H1 (cell line): ENCODE data around the gene PPP1R1B. TPM values are rescaled to one million over a fixed set of nuclear protein-coding genes. Genes with fewer than 3 reads are reported as not detected.
A peak's percentile ranks its signal among the peaks of the same experiment; 100 is the strongest.

ENCODE experiments used
- CTCF ChIA-PET: fragments of 300-600 bp; sonication (Branson Sonifier 250); formaldehyde crosslinking; loops from one replicate; lab custom pipeline; 2021; ENCODE audit not compliant: partially characterized antibody; lab: Charles Lee
- POLR2A ChIA-PET: fragments of 300-600 bp; sonication (Branson Sonifier 250); formaldehyde crosslinking; loops from one replicate; lab custom pipeline; 2021; ENCODE audit warnings: inconsistent platforms; ENCODE audit not compliant: partially characterized antibody; lab: Charles Lee
- DNase-seq, 2 experiments: peaks; one replicate each; pipeline versions ENCODE4 v3.0.0 to v3.0.0-alpha.2; 2010 to 2022; ENCODE audit warnings: low spot score in 2 of 2, low read depth in 1 of 2, mixed read lengths in 1 of 2
- FAIRE-seq: peaks from 2 replicates; lab custom pipeline; 2011; peaks lifted over from hg19 to GRCh38; lab: Jason Lieb, UNC
- H2AFZ ChIP-seq: 2 replicates; pipeline ENCODE4 v1.8.1; 2012; ENCODE audit warnings: low read length, inconsistent platforms
- H2AK5ac ChIP-seq: 2 replicates; pipeline ENCODE4 v1.6.1; 2013; ENCODE audit warnings: low read depth, low read length
- H2BK120ac ChIP-seq: replicated peaks from 2 replicates; pipeline ENCODE3; 2013; ENCODE audit warnings: low read depth, low read length, inconsistent platforms
- H2BK12ac ChIP-seq: 2 replicates; pipeline ENCODE4 v1.6.1; 2013; ENCODE audit warnings: low read depth, low read length
- H2BK15ac ChIP-seq: 2 replicates; pipeline ENCODE4 v1.6.1; 2013; ENCODE audit warnings: low read length
- H2BK20ac ChIP-seq: 2 replicates; pipeline ENCODE4 v1.6.1; 2013; ENCODE audit warnings: low read length
- H2BK5ac ChIP-seq: 2 replicates; pipeline ENCODE4 v1.6.1; 2013; ENCODE audit warnings: low read depth, low read length
- H3K14ac ChIP-seq: 2 replicates; pipeline ENCODE4 v1.6.1; 2013; ENCODE audit warnings: inconsistent platforms; ENCODE audit not compliant: insufficient read length
- H3K18ac ChIP-seq: 2 replicates; pipeline ENCODE4 v1.6.1; 2013; ENCODE audit warnings: low read length; ENCODE audit errors: extremely low read depth
- H3K23ac ChIP-seq: 2 replicates; pipeline ENCODE4 v1.6.1; 2013; ENCODE audit warnings: inconsistent platforms; ENCODE audit not compliant: insufficient read length
- H3K23me2 ChIP-seq: 2 replicates; pipeline ENCODE4 v1.6.1; 2013; ENCODE audit warnings: low read depth, low read length
- H3K27ac ChIP-seq: 2 replicates; pipeline ENCODE4 v1.6.1; 2011; ENCODE audit warnings: low read depth, low read length, inconsistent platforms
- H3K27me3 ChIP-seq, 4 experiments: replicated peaks in 1 of 4; 1 replicate in 1 of 4; 2 replicates in 3 of 4; pipeline versions ENCODE4 v1.6.1 to v1.8.1; 2011 to 2013; ENCODE audit warnings: low read length in 3 of 4, mild to moderate bottlenecking in 3 of 4, inconsistent platforms in 2 of 4, mixed read lengths in 2 of 4, moderate library complexity in 1 of 4; ENCODE audit not compliant: control insufficient read depth in 3 of 4, insufficient read depth in 3 of 4; ENCODE audit errors: extremely low read depth in 1 of 4
- H3K36me3 ChIP-seq, 4 experiments: 2 replicates each; pipeline versions ENCODE4 v1.6.1 to v1.8.1; 2011 to 2013; ENCODE audit warnings: mild to moderate bottlenecking in 4 of 4, low read length in 3 of 4, moderate library complexity in 2 of 4, control low read depth in 1 of 4, inconsistent platforms in 1 of 4; ENCODE audit not compliant: insufficient read depth in 4 of 4, control insufficient read depth in 2 of 4
- H3K4ac ChIP-seq: replicated peaks from 2 replicates; pipeline ENCODE3; 2013; ENCODE audit warnings: low read length, low read depth, mixed read lengths, inconsistent platforms; ENCODE audit not compliant: insufficient read length
- H3K4me1 ChIP-seq, 4 experiments: replicated peaks in 1 of 4; 1 replicate in 1 of 4; 2 replicates in 3 of 4; pipeline versions ENCODE4 v1.6.1 to v1.8.1; 2011 to 2013; ENCODE audit warnings: low read length in 3 of 4, inconsistent platforms in 2 of 4, mixed read lengths in 1 of 4; ENCODE audit not compliant: insufficient read depth in 4 of 4, control insufficient read depth in 3 of 4
- H3K4me2 ChIP-seq, 2 experiments: 2 replicates each; pipeline versions ENCODE4 v1.6.1 to v1.8.1; 2011 to 2013; ENCODE audit warnings: low read depth in 2 of 2, low read length in 2 of 2, control low read depth in 1 of 2, inconsistent platforms in 1 of 2, mild to moderate bottlenecking in 1 of 2; ENCODE audit not compliant: insufficient read depth in 1 of 2
- H3K4me3 ChIP-seq, 4 experiments: fragments of 200-600, 300-600 bp in 1 of 4; sonication (generic), shearing (Covaris generic), sonication (Bioruptor Twin) in 1 of 4; 2 replicates each; pipeline versions ENCODE4 v1.5.1 to v1.8.1; 2011 to 2016; ENCODE audit warnings: low read length in 4 of 4, low read depth in 3 of 4, control low read depth in 2 of 4, inconsistent platforms in 2 of 4, mild to moderate bottlenecking in 2 of 4, mixed read lengths in 1 of 4, moderate library complexity in 1 of 4; ENCODE audit not compliant: insufficient read depth in 2 of 4; ENCODE audit errors: extremely low read depth in 1 of 4
- H3K56ac ChIP-seq: replicated peaks from 2 replicates; pipeline ENCODE3; 2013; ENCODE audit warnings: low read depth, mild to moderate bottlenecking, mixed read lengths, low read length, inconsistent platforms; ENCODE audit not compliant: insufficient read length
- H3K79me1 ChIP-seq: 2 replicates; pipeline ENCODE4 v1.6.1; 2013; ENCODE audit warnings: low read depth, low read length, control low read depth
- H3K79me2 ChIP-seq, 2 experiments: 2 replicates each; pipeline versions ENCODE4 v1.6.1 to v1.8.1; 2012 to 2013; ENCODE audit warnings: low read length in 2 of 2, mild to moderate bottlenecking in 2 of 2, inconsistent platforms in 1 of 2; ENCODE audit not compliant: insufficient read depth in 2 of 2, control insufficient read depth in 1 of 2
- H3K9ac ChIP-seq, 4 experiments: replicated peaks in 1 of 4; 1 replicate in 1 of 4; 2 replicates in 3 of 4; pipeline versions ENCODE4 v1.6.1 to v1.8.1; 2011 to 2013; ENCODE audit warnings: low read depth in 3 of 4, low read length in 3 of 4, control low read depth in 2 of 4, mild to moderate bottlenecking in 2 of 4, moderate library complexity in 2 of 4, inconsistent platforms in 1 of 4; ENCODE audit errors: extremely low read depth in 1 of 4
- H3K9me3 ChIP-seq, 2 experiments: 2 replicates each; pipeline versions ENCODE4 v1.6.1 to v1.8.1; 2012 to 2013; ENCODE audit warnings: mild to moderate bottlenecking in 2 of 2, moderate library complexity in 2 of 2, control low read depth in 1 of 2, inconsistent platforms in 1 of 2, low read depth in 1 of 2, low read length in 1 of 2, mixed read lengths in 1 of 2; ENCODE audit not compliant: insufficient read depth in 2 of 2
- H4K20me1 ChIP-seq, 2 experiments: replicated peaks in 1 of 2; 2 replicates each; pipeline versions ENCODE3 to v1.8.1; 2011 to 2013; ENCODE audit warnings: inconsistent platforms in 2 of 2, low read length in 2 of 2, mild to moderate bottlenecking in 1 of 2; ENCODE audit not compliant: insufficient read depth in 2 of 2, control insufficient read depth in 1 of 2
- H4K5ac ChIP-seq: 2 replicates; pipeline ENCODE4 v1.6.1; 2013; ENCODE audit warnings: low read length, low read depth, mixed read lengths, inconsistent platforms; ENCODE audit not compliant: insufficient read length
- H4K8ac ChIP-seq: 2 replicates; pipeline ENCODE4 v1.8.0; 2013; ENCODE audit warnings: mild to moderate bottlenecking, moderate library complexity, low read length, inconsistent platforms; ENCODE audit not compliant: insufficient read depth; ENCODE audit errors: extremely low read depth
- H4K91ac ChIP-seq: replicated peaks from 2 replicates; pipeline ENCODE3; 2013; ENCODE audit warnings: low read length, mixed read lengths, inconsistent platforms; ENCODE audit not compliant: insufficient read length
- CTCF ChIP-seq, 3 experiments: IDR thresholded peaks; 1 replicate in 2 of 3; 2 replicates in 1 of 3; pipeline versions ENCODE4 v1.5.1 to v1.6.1; 2011; ENCODE audit warnings: low read length in 3 of 3, mild to moderate bottlenecking in 3 of 3, inconsistent platforms in 2 of 3, low read depth in 1 of 3, moderate library complexity in 1 of 3; ENCODE audit not compliant: insufficient read depth in 1 of 3; ENCODE audit errors: control extremely low read depth in 1 of 3
- RAD21 ChIP-seq, 2 experiments: IDR thresholded peaks in 1 of 2; conservative IDR thresholded peaks in 1 of 2; 2 replicates each; pipeline ENCODE4 v1.6.1; 2011; ENCODE audit warnings: low read depth in 2 of 2, low read length in 2 of 2, improper control_type of control experiment in 1 of 2, inconsistent platforms in 1 of 2, mild to moderate bottlenecking in 1 of 2, moderate library complexity in 1 of 2
- RNF2 ChIP-seq: fragments of 200-900, 300-1000 bp; sonication (generic); IDR thresholded peaks from 2 replicates; pipeline ENCODE4 v1.7.1; 2016; ENCODE audit warnings: borderline replicate concordance, low read depth, mild to moderate bottlenecking, antibody characterized with exemption, low read length; ENCODE audit not compliant: poor library complexity, severe bottlenecking; ENCODE audit errors: missing control alignments
- WGBS, 2 experiments: shearing (Covaris generic) in 1 of 2; methylation state at CpG; one replicate each; pipeline versions ENCODE4 v1.1.6 to v1.1.7; 2013 to 2015; ENCODE audit warnings: low lambda C conversion rate in 2 of 2, mixed read lengths in 2 of 2, inconsistent platforms in 1 of 2, low coverage in 1 of 2, missing lambda C conversion rate in 1 of 2; ENCODE audit not compliant: insufficient replicate concordance in 2 of 2, insufficient coverage in 1 of 2, insufficient read length in 1 of 2; ENCODE audit errors: extremely low coverage in 1 of 2, missing lambda C conversion rate in 1 of 2; 5-methylcytosine and 5-hydroxymethylcytosine counted together
- polyA plus RNA-seq, 7 experiments: library from polyadenylated mRNA; depleted of rRNA in 3 of 7; stranded (reverse) in 5 of 7; unstranded in 2 of 7; fragments of >200 nt in 5 of 7; fragments of 200-250 nt in 2 of 7; gene quantifications; 1 replicate in 5 of 7; 2 replicates in 1 of 7; 4 replicates in 1 of 7; pipeline versions ENCODE4 v1.2.1 to v1.2.3, GENCODE V29; 2011 to 2013; ENCODE audit warnings: missing spikeins in 2 of 7, mixed read lengths in 2 of 7
- total RNA-seq: library from RNA; stranded (reverse); fragmentation: NEBNext Ultra II Directional; extraction: Animal tissue kit (Norgen Biotek cat#: 25700); gene quantifications from 2 replicates; pipeline ENCODE4 v1.2.1, GENCODE V29; 2021

The PPP1R1B gene
- total and polyA plus RNA-seq, 2 of the 8 experiments (the other 6 are each of a cell fraction or from before 2014, with no cell fraction given) = 10.7 to 22.3 TPM

- CTCF ChIA-PET = interaction anchor here (0.6 to 49.2 kb wide), 16 partner anchors 5 to 127 kb away, joined by 3 to 1885 read pairs (median 6); partner anchors contain the start of genes ERBB2, MIEN1, PGAP3 and PNMT
- H2BK15ac ChIP-seq = peak overlapping the region; percentile 48; the same call in 1 of the 2 replicates
- no peak overlapping the region for H4K5ac ChIP-seq
- H3K36me3 ChIP-seq = no peaks in the 10 kb centered on the region
- H2BK20ac ChIP-seq = no peak overlapping the region
- H3K9me3 ChIP-seq = no peaks in the 10 kb centered on the region
- H3K4me2 ChIP-seq = no peak overlapping the region; a peak in 1 of 4 replicates
- no peak overlapping the region for H2AFZ ChIP-seq
- no peak overlapping the region for H3K4ac ChIP-seq
- POLR2A ChIA-PET = interaction anchor here (1.2 to 5.8 kb wide), 4 partner anchors 10 to 53 kb away, joined by 3 to 39 read pairs (median 5); partner anchors contain the start of gene PGAP3
- H3K56ac ChIP-seq = no peak overlapping the region
- DNase-seq (no peak), FAIRE-seq (peak; percentile 80)
- no peak overlapping the region for H4K8ac ChIP-seq
- H3K4me3 ChIP-seq = no peak overlapping the region
- H3K23me2 ChIP-seq = peaks cover 8% of the 10 kb centered on the region; the same call in 1 of the 2 replicates
- TF ChIP-seq CTCF (IDR thresholded peaks at IDR 0.05; ENCODE audit: control extremely low read depth in 1 of 3, insufficient read depth in 1 of 3, low read depth in 1 of 3, low read length in 3 of 3) = peak in 2 of 3 experiments; percentile 60 to 70; a peak in 3 of 4 replicates
- no peak for TF ChIP-seq RNF2
- TF ChIP-seq RAD21 (IDR thresholded peaks at IDR 0.05 in 1 of 2, conservative IDR thresholded peaks at IDR 0.05 in 1 of 2; ENCODE audit: low read depth in 2 of 2, low read length in 2 of 2) = peak; percentile 37 to 47; a peak in 3 of 4 replicates
- no peak overlapping the region for H3K27ac ChIP-seq
- H3K18ac ChIP-seq = no peak overlapping the region
- H2BK120ac ChIP-seq = no peak overlapping the region
- no peak overlapping the region for H4K91ac ChIP-seq
- H4K20me1 ChIP-seq = peaks cover 0 to 5% of the 10 kb centered on the region in 2 experiments
- H2BK12ac ChIP-seq = peak overlapping the region; percentile 27; the same call in 1 of the 2 replicates
- H3K79me1 ChIP-seq = peaks cover 6% of the 10 kb centered on the region
- no peak overlapping the region for H3K14ac ChIP-seq
- H3K23ac ChIP-seq = no peak overlapping the region
- peaks cover 8 to 20% of the 10 kb centered on the region in 2 experiments for H3K79me2 ChIP-seq
- 0 out of 2 replicates have a peak overlapping the region, but pooled peaks have one; percentile 41 for H2AK5ac ChIP-seq
- no peak overlapping the region for H3K9ac ChIP-seq
- 0 out of 7 replicates have a peak, but pooled peaks cover 0 to 3% (median 0%) of the 10 kb centered on the region in 4 experiments for H3K27me3 ChIP-seq
- 40% methylated on average over 2 of the region's 2 CpGs; no CpG with 5 or more reads in 1 of the 2 experiments for WGBS, 2 experiments
- peaks cover 15 to 47% (median 37%) of the 10 kb centered on the region in 4 experiments for H3K4me1 ChIP-seq
- peak overlapping the region; percentile 46; the same call in 1 of the 2 replicates for H2BK5ac ChIP-seq
These were observed 7.7 kb downstream of the PPP1R1B start for GRCh38 chr17:39634384-39634871.
